Measurements from ENCODE around the gene BPIFA3. TPM values are rescaled to one million over a fixed set of nuclear protein-coding genes. Genes with fewer than 3 reads are reported as not detected.

The BPIFA3 gene
- total and polyA plus RNA-seq, 4 donors: not detected

DNA sequence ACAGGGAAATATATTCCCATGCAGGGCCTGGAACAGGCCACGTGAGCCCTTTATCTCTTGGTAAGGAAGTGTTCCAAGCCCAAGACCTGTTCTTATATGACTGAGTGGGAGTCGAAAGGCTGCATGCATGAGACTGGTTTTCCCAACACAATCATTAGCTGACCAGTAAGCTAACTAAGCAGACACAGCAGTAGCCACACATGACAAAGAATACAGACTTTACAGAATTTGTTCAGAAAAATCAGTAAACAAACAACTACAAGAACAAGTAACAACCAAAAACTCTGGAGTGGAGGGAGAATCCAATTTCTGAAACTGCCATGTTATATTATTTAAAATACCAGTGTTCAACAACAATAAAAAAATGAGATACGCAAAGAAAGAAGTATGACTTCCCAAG lies 35.3 kb downstream of the BPIFA3 start:
- no peaks in the 10 kb centered on the region for H3K27me3 ChIP-seq (ENCODE audit: control insufficient read depth, insufficient read depth, low read length)
- H3K4me3 ChIP-seq (ENCODE audit: low read depth, low read length): no peak overlapping the region
- no peaks in the 10 kb centered on the region for H3K9me3 ChIP-seq (ENCODE audit: control insufficient read depth, insufficient read depth, low read length)
- no peaks in the 10 kb centered on the region for H3K36me3 ChIP-seq (ENCODE audit: control insufficient read depth, insufficient read depth, low read length)
- no peak overlapping the region for H3K27ac ChIP-seq (ENCODE audit: low read depth, low read length)
- H3K4me1 ChIP-seq (ENCODE audit: control insufficient read depth, insufficient read depth, low read length): no peaks in the 10 kb centered on the region
- no peak for DNase-seq (ENCODE audit: low read depth in 4 of 6, low spot score in 6 of 6)
- WGBS (ENCODE audit: insufficient coverage): 80% methylated on average over 1 of the region's 3 CpGs

DNA sequence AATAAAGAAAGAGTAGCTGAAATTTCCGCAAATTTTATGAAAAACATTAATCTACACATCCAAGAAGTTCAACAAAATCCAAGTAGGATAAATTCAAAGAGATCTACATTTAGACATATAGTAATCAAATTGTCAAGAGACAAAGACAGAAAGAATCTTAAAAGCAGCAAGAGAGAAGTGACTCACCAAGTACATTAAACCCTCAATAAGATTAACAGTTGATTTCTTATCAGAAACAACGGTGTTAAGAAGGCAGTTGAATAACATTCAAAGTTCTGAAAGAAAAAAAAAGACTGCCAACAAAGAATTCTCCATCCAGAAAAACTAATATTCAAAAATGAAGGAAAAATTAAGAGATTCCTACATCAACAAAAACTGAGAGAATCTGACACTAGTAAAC lies 37.9 kb downstream of the BPIFA3 start:
- no peak for DNase-seq (ENCODE audit: low read depth in 4 of 6, low spot score in 6 of 6)
- Histone ChIP-seq H3K36me3 (ENCODE audit: control insufficient read depth, insufficient read depth, low read length) (no peaks in the 10 kb centered on the region), H3K27me3 (ENCODE audit: control insufficient read depth, insufficient read depth, low read length) (no peaks in the 10 kb centered on the region), H3K4me3 (ENCODE audit: low read depth, low read length) (no peak overlapping the region), H3K4me1 (ENCODE audit: control insufficient read depth, insufficient read depth, low read length) (no peaks in the 10 kb centered on the region), H3K9me3 (ENCODE audit: control insufficient read depth, insufficient read depth, low read length) (no peaks in the 10 kb centered on the region), H3K27ac (ENCODE audit: low read depth, low read length) (no peak overlapping the region)
- WGBS (ENCODE audit: insufficient coverage): no CpG with 5 or more reads among the region's 2 CpGs

DNA sequence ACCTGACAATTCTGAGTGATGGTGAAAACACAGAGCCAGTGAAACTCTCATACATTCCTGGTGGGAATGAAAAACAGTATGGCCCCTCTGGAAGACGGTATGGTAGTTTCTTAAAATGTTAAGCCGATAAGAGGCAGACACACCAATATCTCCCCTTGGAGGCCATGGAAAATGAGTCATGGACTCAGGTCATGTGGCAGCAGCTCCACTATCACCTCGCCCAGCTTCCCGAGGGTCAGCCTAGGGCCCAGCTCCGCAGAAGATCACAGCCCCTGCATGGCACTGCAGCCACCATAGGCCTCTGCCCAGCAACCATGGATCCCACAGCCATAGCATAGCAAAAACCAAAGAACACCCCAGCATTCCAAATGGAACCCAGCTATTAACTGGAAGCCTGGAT lies 40.1 kb downstream of the BPIFA3 start:
- Histone ChIP-seq H3K9me3 (ENCODE audit: control insufficient read depth, insufficient read depth, low read length) (no peaks in the 10 kb centered on the region), H3K27me3 (ENCODE audit: control insufficient read depth, insufficient read depth, low read length) (no peaks in the 10 kb centered on the region), H3K36me3 (ENCODE audit: control insufficient read depth, insufficient read depth, low read length) (no peaks in the 10 kb centered on the region), H3K4me3 (ENCODE audit: low read depth, low read length) (no peak overlapping the region), H3K4me1 (ENCODE audit: control insufficient read depth, insufficient read depth, low read length) (no peaks in the 10 kb centered on the region), H3K27ac (ENCODE audit: low read depth, low read length) (no peak overlapping the region)
- no peak for DNase-seq (ENCODE audit: low read depth in 4 of 6, low spot score in 6 of 6)
- 82% methylated on average over 5 of the region's 5 CpGs for WGBS (ENCODE audit: insufficient coverage)

DNA sequence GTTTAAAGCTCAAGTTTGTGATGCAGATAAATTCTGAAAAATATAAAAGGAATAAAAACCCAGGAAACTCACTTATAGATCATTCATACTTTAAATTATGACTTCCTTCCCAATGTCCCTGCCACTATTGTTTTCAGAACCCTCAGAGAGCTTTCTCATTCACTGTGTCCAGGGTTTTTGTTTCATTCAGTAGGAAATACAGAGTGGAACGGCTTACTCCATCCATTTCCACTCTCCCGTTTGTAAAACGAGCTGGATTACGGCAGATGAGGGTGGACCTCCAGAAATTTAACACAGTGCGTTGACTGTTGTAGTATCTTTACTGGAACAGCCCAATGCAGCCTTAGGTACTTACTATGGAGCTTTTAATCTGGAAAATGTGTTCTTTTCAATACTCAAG lies 42.2 kb downstream of the BPIFA3 start:
- peaks cover 7% of the 10 kb centered on the region for H3K4me1 ChIP-seq (ENCODE audit: control insufficient read depth, insufficient read depth, low read length)
- H3K27ac ChIP-seq (ENCODE audit: low read depth, low read length): no peak overlapping the region
- WGBS (ENCODE audit: insufficient coverage): 73% methylated on average over 2 of the region's 5 CpGs
- no peak for DNase-seq (ENCODE audit: low read depth in 4 of 6, low spot score in 6 of 6)
- H3K4me3 ChIP-seq (ENCODE audit: low read depth, low read length): no peak overlapping the region
- H3K36me3 ChIP-seq (ENCODE audit: control insufficient read depth, insufficient read depth, low read length): no peaks in the 10 kb centered on the region
- no peaks in the 10 kb centered on the region for H3K9me3 ChIP-seq (ENCODE audit: control insufficient read depth, insufficient read depth, low read length)
- H3K27me3 ChIP-seq (ENCODE audit: control insufficient read depth, insufficient read depth, low read length): no peaks in the 10 kb centered on the region

DNA sequence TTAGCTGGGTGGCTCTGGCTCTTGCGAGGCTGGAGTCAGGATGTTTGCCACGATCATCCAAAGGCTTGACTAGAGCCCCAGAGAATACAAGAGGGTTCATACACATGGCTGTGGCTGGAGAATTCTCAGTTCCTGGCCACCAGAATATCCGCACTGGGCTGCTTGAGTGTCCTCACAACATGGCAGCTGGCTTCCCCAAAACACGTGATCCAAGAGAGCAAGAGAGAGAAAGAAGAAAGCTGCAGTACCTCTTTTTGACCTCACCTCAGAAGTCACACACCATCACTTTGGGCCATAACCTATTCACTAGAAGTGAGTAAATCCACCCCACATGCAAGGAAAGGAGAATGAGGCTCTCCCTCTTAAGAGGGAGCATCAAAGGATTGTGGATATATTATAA lies 44.3 kb downstream of the BPIFA3 start:
- peaks cover 7% of the 10 kb centered on the region for H3K4me1 ChIP-seq (ENCODE audit: control insufficient read depth, insufficient read depth, low read length)
- no peak overlapping the region for H3K27ac ChIP-seq (ENCODE audit: low read depth, low read length)
- no peak overlapping the region for H3K4me3 ChIP-seq (ENCODE audit: low read depth, low read length)
- WGBS (ENCODE audit: insufficient coverage): 94% methylated on average over 3 of the region's 4 CpGs
- H3K9me3 ChIP-seq (ENCODE audit: control insufficient read depth, insufficient read depth, low read length): no peaks in the 10 kb centered on the region
- H3K27me3 ChIP-seq (ENCODE audit: control insufficient read depth, insufficient read depth, low read length): peaks cover 3% of the 10 kb centered on the region
- no peak for DNase-seq (ENCODE audit: low read depth in 4 of 6, low spot score in 6 of 6)
- H3K36me3 ChIP-seq (ENCODE audit: control insufficient read depth, insufficient read depth, low read length): no peaks in the 10 kb centered on the region

DNA sequence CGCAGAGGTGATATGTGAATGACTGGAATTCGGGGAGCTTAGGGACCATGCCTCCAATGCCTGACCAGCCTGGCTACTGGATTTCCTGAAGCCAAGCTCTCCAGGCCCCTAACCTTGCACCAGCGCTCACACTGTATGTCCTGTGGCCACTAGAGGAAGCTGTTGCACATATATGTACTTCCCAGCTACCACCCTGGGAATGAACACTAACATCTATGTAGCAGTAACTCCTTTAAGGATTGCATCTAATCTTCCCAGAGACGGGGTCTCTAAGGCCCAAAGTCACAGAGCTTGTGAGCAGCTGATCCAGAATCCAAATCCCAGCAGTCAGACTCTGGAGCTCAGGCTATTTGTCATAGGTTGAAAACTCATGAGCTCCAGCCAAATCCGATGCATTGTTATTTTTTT lies 45.5 kb downstream of the BPIFA3 start:
- peaks cover 7% of the 10 kb centered on the region for H3K4me1 ChIP-seq (ENCODE audit: control insufficient read depth, insufficient read depth, low read length)
- 0% methylated on average over 1 of the region's 5 CpGs for WGBS (ENCODE audit: insufficient coverage)
- H3K27ac ChIP-seq (ENCODE audit: low read depth, low read length): no peak overlapping the region
- no peaks in the 10 kb centered on the region for H3K9me3 ChIP-seq (ENCODE audit: control insufficient read depth, insufficient read depth, low read length)
- DNase-seq (ENCODE audit: low read depth in 4 of 6, low spot score in 6 of 6): peak in 5 of 6 donors; percentile 19 to 81 (median 31)
- H3K4me3 ChIP-seq (ENCODE audit: low read depth, low read length): no peak overlapping the region
- H3K36me3 ChIP-seq (ENCODE audit: control insufficient read depth, insufficient read depth, low read length): no peaks in the 10 kb centered on the region
- H3K27me3 ChIP-seq (ENCODE audit: control insufficient read depth, insufficient read depth, low read length): peaks cover 3% of the 10 kb centered on the region

DNA sequence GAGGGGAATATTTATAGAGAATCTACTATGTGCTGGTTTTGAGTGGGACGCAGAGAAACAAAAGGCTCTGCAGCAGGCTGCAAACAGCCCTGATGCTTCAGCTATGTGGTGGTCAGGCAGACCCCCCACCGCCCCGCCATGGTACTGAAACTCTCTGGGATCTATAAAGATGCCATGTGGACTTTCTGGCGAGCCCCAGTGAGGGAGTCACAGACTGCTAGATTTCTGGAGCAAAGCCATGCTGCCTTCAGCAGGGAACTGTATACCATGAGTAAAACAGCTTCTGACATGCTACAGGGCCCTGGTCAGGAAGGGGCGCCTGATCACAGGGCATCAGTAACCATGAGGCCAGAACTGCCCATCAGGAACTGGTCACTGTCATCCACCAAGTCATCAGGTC lies 46.6 kb downstream of the BPIFA3 start:
- Histone ChIP-seq H3K4me1 (ENCODE audit: control insufficient read depth, insufficient read depth, low read length) (peaks cover 7% of the 10 kb centered on the region), H3K27ac (ENCODE audit: low read depth, low read length) (no peak overlapping the region), H3K9me3 (ENCODE audit: control insufficient read depth, insufficient read depth, low read length) (no peaks in the 10 kb centered on the region), H3K4me3 (ENCODE audit: low read depth, low read length) (no peak overlapping the region), H3K27me3 (ENCODE audit: control insufficient read depth, insufficient read depth, low read length) (peaks cover 3% of the 10 kb centered on the region), H3K36me3 (ENCODE audit: control insufficient read depth, insufficient read depth, low read length) (no peaks in the 10 kb centered on the region)
- WGBS (ENCODE audit: insufficient coverage): 57% methylated on average over 5 of the region's 5 CpGs
- DNase-seq (ENCODE audit: low read depth in 4 of 6, low spot score in 6 of 6): peak in 1 of 6 donors; percentile 64

DNA sequence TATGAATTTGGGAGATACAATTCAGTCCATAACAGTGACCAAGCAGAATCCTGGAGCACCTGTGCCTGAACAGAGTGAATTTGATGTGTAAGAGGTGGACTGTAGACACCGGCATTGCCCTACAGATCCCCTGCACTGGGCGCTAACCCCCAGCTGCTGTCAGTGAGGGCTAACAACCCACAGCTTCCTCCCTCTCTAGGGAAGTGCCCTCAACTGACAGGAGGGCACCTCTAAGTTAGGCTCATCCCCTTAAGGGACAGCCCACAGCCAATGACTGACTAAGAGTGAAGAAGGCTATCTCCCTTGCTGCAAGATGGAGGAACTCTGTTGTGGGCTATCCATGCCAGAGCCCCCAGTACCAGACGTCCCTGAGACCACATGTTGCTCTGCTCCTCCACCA lies 50.5 kb downstream of the BPIFA3 start:
- DNase-seq (ENCODE audit: low read depth in 4 of 6, low spot score in 6 of 6): no peak
- peaks cover 3% of the 10 kb centered on the region for H3K27me3 ChIP-seq (ENCODE audit: control insufficient read depth, insufficient read depth, low read length)
- 20% methylated on average over 1 of the region's 3 CpGs for WGBS (ENCODE audit: insufficient coverage)

DNA sequence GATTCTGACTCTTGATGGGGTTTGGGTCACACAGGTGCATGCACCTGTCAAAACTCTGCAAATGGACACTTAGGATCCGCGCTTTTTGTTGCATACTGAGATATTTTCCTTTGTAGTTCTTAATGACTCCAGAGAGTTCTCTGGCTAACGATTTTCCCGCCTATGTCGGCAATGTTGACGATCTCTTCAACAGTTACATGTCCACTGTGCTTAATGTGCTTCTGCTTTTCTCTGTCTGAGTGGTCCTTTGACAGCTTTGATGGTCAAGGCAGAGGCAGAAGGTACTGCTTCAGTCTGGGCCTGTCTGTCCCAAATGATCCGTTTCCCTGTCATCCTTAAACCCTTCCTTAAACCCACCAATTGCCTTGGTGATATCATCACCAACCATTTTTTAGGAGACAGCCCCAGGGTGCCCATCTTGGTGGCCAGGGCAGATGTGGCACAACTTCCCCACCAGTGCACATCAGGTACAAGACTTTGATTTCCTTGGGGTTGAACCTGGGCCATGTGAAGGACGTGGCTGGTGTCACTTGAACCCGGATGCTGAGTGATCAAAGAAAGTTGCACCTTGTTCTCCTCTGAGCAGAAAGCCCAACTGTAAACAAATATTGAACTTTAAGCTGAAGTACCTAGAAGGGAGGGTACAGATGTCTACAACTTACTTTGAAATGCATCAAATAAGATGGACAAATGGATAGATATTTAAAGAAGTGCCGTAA lies 55.2 kb downstream of the BPIFA3 start:
- no peaks in the 10 kb centered on the region for H3K36me3 ChIP-seq (ENCODE audit: control insufficient read depth, insufficient read depth, low read length)
- H3K27ac ChIP-seq (ENCODE audit: low read depth, low read length): no peak overlapping the region
- H3K4me3 ChIP-seq (ENCODE audit: low read depth, low read length): no peak overlapping the region
- no peak for DNase-seq (ENCODE audit: low read depth in 4 of 6, low spot score in 6 of 6)
- 84% methylated on average over 9 of the region's 10 CpGs for WGBS (ENCODE audit: insufficient coverage)
- H3K4me1 ChIP-seq (ENCODE audit: control insufficient read depth, insufficient read depth, low read length): peaks cover under 1% of the 10 kb centered on the region
- H3K9me3 ChIP-seq (ENCODE audit: control insufficient read depth, insufficient read depth, low read length): no peaks in the 10 kb centered on the region
- no peaks in the 10 kb centered on the region for H3K27me3 ChIP-seq (ENCODE audit: control insufficient read depth, insufficient read depth, low read length)

More for the DNA sequence above, 50.5 kb downstream of the BPIFA3 start:
- peaks cover 7% of the 10 kb centered on the region for H3K4me1 ChIP-seq (ENCODE audit: control insufficient read depth, insufficient read depth, low read length)
- no peak overlapping the region for H3K27ac ChIP-seq (ENCODE audit: low read depth, low read length)
- no peaks in the 10 kb centered on the region for H3K9me3 ChIP-seq (ENCODE audit: control insufficient read depth, insufficient read depth, low read length)
- no peak overlapping the region for H3K4me3 ChIP-seq (ENCODE audit: low read depth, low read length)
- H3K36me3 ChIP-seq (ENCODE audit: control insufficient read depth, insufficient read depth, low read length): no peaks in the 10 kb centered on the region

DNA sequence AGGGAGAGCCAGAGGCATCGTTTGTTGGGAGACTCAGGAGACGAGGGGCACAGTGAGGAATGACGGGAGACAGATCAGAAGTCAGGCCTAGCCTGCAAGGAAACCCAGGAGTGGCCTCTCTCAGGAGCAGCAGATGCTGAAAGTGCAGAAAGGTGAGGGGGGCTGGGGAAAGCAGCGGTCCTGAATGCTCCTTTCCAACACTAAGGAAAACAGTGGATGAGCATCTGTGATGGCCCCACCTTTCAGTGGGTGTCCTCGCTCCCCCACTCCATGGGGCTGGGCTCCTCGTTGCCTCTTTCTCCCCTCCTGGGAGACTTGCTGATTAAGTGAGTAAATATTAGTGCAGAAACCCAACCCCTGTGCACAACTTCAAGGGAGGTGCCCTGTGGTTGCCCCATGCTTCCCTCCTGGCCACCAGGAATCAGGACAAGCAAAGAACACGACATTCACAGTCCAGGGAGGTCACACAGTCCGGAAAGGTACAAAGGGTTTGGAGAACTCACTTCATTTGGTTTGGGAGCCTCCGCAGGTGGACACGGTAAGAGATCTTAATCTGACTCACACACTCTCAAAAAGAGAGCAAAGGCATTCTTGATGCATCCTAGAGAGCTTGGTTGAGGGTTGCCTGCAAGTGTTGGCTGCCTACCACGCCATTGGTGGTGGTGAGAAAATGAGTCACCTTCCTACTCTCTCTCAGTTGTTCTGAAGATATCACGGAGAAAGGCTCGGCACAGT lies 56.1 kb downstream of the BPIFA3 start:
- Histone ChIP-seq H3K4me1 (ENCODE audit: control insufficient read depth, insufficient read depth, low read length) (peaks cover 10% of the 10 kb centered on the region), H3K9me3 (ENCODE audit: control insufficient read depth, insufficient read depth, low read length) (no peaks in the 10 kb centered on the region), H3K4me3 (ENCODE audit: low read depth, low read length) (no peak overlapping the region), H3K36me3 (ENCODE audit: control insufficient read depth, insufficient read depth, low read length) (no peaks in the 10 kb centered on the region), H3K27ac (ENCODE audit: low read depth, low read length) (no peak overlapping the region), H3K27me3 (ENCODE audit: control insufficient read depth, insufficient read depth, low read length) (no peaks in the 10 kb centered on the region)
- 64% methylated on average over 5 of the region's 13 CpGs for whole genome bisulfite sequencing (ENCODE audit: insufficient coverage)
- DNase-seq (ENCODE audit: low read depth in 4 of 6, low spot score in 6 of 6): no peak

Measured in spinal cord (tissue), 10 donors.